Measurements from ENCODE around the gene SLC12A8. TPM values are rescaled to one million over a fixed set of nuclear protein-coding genes. Genes with fewer than 3 reads are reported as not detected.

The SLC12A8 gene
- total and polyA plus RNA-seq, 4 donors, result 1.1 to 2.6 (median 1.4) TPM; not detected in 1

DNA sequence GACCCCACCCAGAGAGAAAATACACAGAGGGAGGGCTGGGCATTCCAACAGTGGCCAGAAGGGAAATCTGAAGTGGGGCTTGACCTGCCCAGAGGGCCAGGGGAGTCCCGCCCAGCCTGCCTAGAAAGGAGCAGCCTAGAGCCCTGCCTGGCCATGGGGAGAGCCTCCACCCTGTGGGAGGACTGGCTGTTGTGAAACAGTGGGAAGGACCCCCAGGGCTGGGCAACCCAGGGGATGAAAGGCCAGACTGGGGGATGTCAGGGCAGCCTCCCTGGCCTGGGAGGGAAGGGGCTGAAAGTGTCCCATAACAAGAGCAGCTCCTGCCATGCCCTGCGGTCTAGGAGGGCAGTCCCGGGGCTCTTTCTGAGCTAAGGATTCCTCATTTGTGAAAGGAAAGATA, 69.0 kb downstream of the SLC12A8 start:
- Histone ChIP-seq H3K4me3 (ENCODE audit: low read length in 2 of 2) (no peak overlapping the region), H3K4me1 (ENCODE audit: control insufficient read depth in 1 of 2, insufficient read depth in 2 of 2, low read length in 2 of 2) (peaks cover 3 to 4% of the 10 kb centered on the region in 2 donors), H3K36me3 (ENCODE audit: control insufficient read depth in 1 of 2, insufficient read depth in 2 of 2, low read length in 1 of 2) (no peaks in the 10 kb centered on the region), H3K9me3 (ENCODE audit: control insufficient read depth, low read length) (no peaks in the 10 kb centered on the region), H3K27ac (ENCODE audit: low read depth in 1 of 2, low read length in 2 of 2) (no peak overlapping the region), H3K27me3 (ENCODE audit: control insufficient read depth in 1 of 2, insufficient read depth in 2 of 2, low read length in 1 of 2) (no peaks in the 10 kb centered on the region)
- no peak for ATAC-seq (ENCODE audit: low FRiP score)
- intact Hi-C loops (cut with DNase I), result loop anchor here (2.0 to 5.0 kb wide), 2 partner anchors 87 to 96 kb away; no protein-coding TSS in a partner anchor
- no peak for DNase-seq
- WGBS, 2 donors, result 95 to 98% methylated on average over 3 of the region's 3 CpGs

DNA sequence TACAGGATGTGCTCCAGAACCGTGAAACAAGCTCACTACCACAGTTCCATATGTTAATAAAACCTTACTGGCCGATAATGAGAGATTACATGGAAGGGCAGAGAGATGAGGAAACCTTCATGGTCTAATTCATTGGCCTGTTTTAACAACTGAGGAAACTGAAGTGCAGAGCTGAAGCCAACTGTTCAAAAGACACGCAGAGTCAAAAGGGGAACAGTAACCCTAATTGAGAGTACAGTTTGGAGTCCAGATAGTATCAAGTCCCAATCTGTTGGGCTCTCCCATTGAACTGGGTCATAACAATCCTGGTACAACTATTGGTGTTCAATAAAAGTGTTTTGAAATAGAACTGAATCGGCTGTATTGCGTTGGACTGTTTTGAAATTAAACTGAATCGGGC, 69.6 kb downstream of the SLC12A8 start:
- DNase-seq (no peak), ATAC-seq (ENCODE audit: low FRiP score) (no peak)
- peaks cover 3 to 4% of the 10 kb centered on the region in 2 donors for H3K4me1 ChIP-seq (ENCODE audit: control insufficient read depth in 1 of 2, insufficient read depth in 2 of 2, low read length in 2 of 2)
- H3K4me3 ChIP-seq (ENCODE audit: low read length in 2 of 2), result no peak overlapping the region
- H3K27me3 ChIP-seq (ENCODE audit: control insufficient read depth in 1 of 2, insufficient read depth in 2 of 2, low read length in 1 of 2), result no peaks in the 10 kb centered on the region
- no peaks in the 10 kb centered on the region for H3K36me3 ChIP-seq (ENCODE audit: control insufficient read depth in 1 of 2, insufficient read depth in 2 of 2, low read length in 1 of 2)
- WGBS, 2 donors, result 83 to 88% methylated on average over 6 of the region's 6 CpGs
- no peaks in the 10 kb centered on the region for H3K9me3 ChIP-seq (ENCODE audit: control insufficient read depth, low read length)
- H3K27ac ChIP-seq (ENCODE audit: low read depth in 1 of 2, low read length in 2 of 2), result no peak overlapping the region
- intact Hi-C loops (cut with DNase I), result loop anchor here (2.0 to 5.0 kb wide), 2 partner anchors 86 to 96 kb away; no protein-coding TSS in a partner anchor

DNA sequence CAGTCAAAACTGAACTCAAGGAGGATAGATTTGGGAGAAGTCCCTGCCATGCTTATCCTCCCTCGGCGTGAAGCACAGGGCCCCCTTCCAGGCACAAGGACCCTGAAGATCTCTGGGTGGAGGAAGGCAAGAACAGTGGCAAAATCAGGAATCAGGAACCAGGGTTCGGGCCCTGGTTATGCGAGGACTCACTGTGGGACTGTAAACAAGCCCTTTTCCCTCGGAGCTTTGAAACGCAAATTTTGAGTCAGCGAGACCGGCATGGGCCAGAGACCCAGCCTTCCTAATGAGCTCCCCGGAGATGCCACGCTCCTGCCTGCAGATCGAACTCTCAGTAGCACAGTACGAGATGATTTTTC, 70.1 kb downstream of the SLC12A8 start:
- WGBS, 2 donors, result 95 to 97% methylated on average over 12 of the region's 12 CpGs
- no peak overlapping the region for H3K27ac ChIP-seq (ENCODE audit: low read depth in 1 of 2, low read length in 2 of 2)

DNA sequence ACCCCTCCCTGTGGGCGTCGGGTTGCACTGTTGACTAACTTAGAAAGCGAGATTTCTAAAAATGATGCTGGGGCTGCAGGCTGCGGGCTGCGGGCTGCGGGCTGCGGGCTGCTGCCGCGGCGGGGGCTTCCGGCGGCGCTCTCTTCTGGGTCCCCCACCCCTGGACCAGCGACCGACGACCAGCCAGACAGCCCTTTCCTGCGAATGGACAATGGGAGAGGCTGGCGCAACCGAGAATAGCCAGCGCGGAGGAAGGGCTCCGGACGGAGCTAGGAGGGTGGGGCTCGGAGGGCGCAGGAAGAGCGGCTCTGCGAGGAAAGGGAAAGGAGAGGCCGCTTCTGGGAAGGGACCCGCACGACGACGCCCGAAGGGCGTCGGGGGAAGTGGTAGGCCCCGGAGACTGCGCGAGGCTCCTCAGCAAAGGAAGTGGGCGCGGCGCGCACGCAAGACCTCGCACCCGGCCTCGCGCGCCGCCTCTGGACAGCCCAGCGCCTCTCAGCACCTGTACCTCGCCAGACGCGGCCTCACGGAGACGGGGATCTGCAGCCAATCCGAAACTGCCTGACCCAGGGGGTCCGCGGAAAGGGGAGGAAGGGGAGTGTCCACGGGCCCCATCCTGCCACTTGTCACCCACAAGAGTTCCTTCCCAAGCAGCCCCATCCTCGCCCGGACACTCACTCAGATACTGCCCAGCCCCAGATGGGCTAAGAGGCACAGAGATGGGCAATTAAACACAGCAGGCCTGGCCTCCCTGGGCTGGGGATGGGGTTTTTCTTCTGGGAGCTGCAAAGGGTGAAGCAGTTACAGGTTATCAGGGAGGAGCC, 70.7 kb downstream of the SLC12A8 start:
- WGBS, 2 donors, result 4 to 7% methylated on average over 59 to 61 of the region's 61 CpGs
- intact Hi-C loops (cut with DNase I), result loop anchor here (2.0 to 5.0 kb wide), 2 partner anchors 85 to 95 kb away; no protein-coding TSS in a partner anchor
- no peak overlapping the region for H3K27ac ChIP-seq (ENCODE audit: low read depth in 1 of 2, low read length in 2 of 2)
- no peaks in the 10 kb centered on the region for H3K36me3 ChIP-seq (ENCODE audit: control insufficient read depth in 1 of 2, insufficient read depth in 2 of 2, low read length in 1 of 2)
- H3K4me1 ChIP-seq (ENCODE audit: control insufficient read depth in 1 of 2, insufficient read depth in 2 of 2, low read length in 2 of 2), result peaks cover 3 to 4% of the 10 kb centered on the region in 2 donors
- peak; percentile 87 to 90 for DNase-seq
- H3K27me3 ChIP-seq (ENCODE audit: control insufficient read depth in 1 of 2, insufficient read depth in 2 of 2, low read length in 1 of 2), result no peaks in the 10 kb centered on the region
- peak overlapping the region; percentile 2 to 18 for H3K4me3 ChIP-seq (ENCODE audit: low read length in 2 of 2)
- ATAC-seq (ENCODE audit: low FRiP score), result peak; percentile 64
- no peaks in the 10 kb centered on the region for H3K9me3 ChIP-seq (ENCODE audit: control insufficient read depth, low read length)

More for the DNA sequence above, 70.1 kb downstream of the SLC12A8 start:
- ATAC-seq (ENCODE audit: low FRiP score) (no peak), DNase-seq (no peak)
- H3K27me3 ChIP-seq (ENCODE audit: control insufficient read depth in 1 of 2, insufficient read depth in 2 of 2, low read length in 1 of 2), result no peaks in the 10 kb centered on the region
- intact Hi-C loops (cut with DNase I), result loop anchor here (2.0 to 5.0 kb wide), 2 partner anchors 86 to 95 kb away; no protein-coding TSS in a partner anchor
- no peak overlapping the region for H3K4me3 ChIP-seq (ENCODE audit: low read length in 2 of 2)
- H3K36me3 ChIP-seq (ENCODE audit: control insufficient read depth in 1 of 2, insufficient read depth in 2 of 2, low read length in 1 of 2), result no peaks in the 10 kb centered on the region
- H3K4me1 ChIP-seq (ENCODE audit: control insufficient read depth in 1 of 2, insufficient read depth in 2 of 2, low read length in 2 of 2), result peaks cover 3 to 4% of the 10 kb centered on the region in 2 donors
- no peaks in the 10 kb centered on the region for H3K9me3 ChIP-seq (ENCODE audit: control insufficient read depth, low read length)

DNA sequence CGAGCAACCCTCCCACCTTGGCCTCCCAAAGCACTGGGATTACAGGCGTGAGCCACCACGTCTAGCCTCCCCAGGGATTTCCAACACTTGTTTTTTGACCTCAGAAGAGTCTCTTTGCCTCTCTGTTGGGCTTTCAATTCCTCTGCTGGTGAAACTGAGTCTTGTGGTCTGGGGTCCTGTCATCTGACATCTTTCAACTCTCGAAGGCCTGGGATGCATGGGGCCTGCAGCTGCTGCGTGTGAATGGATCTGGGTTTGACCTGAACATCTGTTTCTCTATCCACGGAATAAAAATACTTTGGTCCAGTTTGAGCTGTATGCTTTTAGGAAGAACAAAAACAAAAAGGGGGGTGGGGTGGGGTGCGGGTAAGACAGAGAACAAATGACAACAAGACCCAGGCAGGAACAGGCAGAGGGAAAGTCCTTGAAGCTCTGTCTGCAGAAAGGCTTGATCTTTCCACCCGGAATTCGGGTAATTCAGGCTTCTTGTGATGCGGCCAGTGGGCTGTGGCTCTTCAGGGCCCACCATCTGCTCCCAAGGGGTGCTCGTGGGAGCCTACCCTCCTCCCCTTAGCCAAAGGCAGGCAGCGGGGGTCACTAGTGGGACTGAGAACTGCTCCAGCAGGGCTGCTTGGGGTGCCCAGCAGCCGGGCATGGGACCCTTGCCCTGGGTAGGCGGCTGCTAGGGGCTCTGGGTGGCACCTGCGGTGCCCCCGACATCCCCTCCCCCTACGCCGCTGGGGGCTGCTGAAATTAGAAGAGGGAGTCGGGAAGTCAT, 71.5 kb downstream of the SLC12A8 start:
- intact Hi-C loops (cut with DNase I), result loop anchor here in 1 of 2 donors (5.0 kb wide), 1 partner anchor 94 kb away; no protein-coding TSS in a partner anchor
- no peak for ATAC-seq (ENCODE audit: low FRiP score)
- WGBS, 2 donors, result 52 to 56% methylated on average over 19 of the region's 19 CpGs

DNA sequence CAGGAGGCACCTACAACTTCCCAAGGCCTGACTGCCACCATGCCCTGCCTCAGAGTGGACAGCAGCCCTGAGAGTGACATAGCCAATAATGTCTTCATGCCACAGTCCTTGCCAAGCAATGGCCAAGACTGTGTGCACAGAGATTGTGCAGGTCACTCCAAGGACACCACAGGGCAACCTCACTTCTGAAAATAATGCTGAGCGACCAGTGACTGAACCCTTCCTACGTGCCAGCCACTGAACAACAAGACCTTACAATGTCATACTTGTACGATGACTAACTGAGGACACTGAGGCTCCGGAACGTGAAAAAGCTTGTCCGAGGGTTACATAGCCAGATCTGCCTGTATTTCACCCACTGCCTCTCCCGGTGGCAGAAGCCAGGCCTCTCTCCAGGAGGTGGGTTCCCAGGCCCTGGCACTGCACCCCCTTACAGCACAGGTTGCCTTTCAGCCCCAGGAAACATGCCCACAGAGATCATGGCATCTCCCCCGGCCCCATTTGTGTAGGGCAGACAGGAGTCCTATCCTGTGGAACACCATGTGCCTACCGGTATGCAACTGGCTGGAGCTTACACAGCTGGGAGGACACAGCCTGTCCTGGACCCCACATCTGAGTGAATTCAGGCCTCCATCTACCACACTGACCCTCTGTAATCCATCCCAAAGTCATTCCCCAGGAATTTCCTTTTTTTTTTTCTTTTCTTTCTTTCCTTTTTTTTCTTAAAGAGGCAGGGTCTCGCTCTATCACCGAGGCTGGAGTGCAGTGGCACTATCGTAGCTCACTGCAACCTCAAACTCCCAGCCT, 72.3 kb downstream of the SLC12A8 start:
- intact Hi-C loops (cut with DNase I), result loop anchor here in 1 of 2 donors (5.0 kb wide), 1 partner anchor 93 kb away; no protein-coding TSS in a partner anchor
- peak in 1 of 2 donors; percentile 78 for DNase-seq
- Histone ChIP-seq H3K4me1 (ENCODE audit: control insufficient read depth in 1 of 2, insufficient read depth in 2 of 2, low read length in 2 of 2) (peaks cover 3 to 4% of the 10 kb centered on the region in 2 donors), H3K27me3 (ENCODE audit: control insufficient read depth in 1 of 2, insufficient read depth in 2 of 2, low read length in 1 of 2) (no peaks in the 10 kb centered on the region), H3K36me3 (ENCODE audit: control insufficient read depth in 1 of 2, insufficient read depth in 2 of 2, low read length in 1 of 2) (no peaks in the 10 kb centered on the region), H3K27ac (ENCODE audit: low read depth in 1 of 2, low read length in 2 of 2) (peak overlapping the region in 1 of 2 donors; percentile 94), H3K9me3 (ENCODE audit: control insufficient read depth, low read length) (no peaks in the 10 kb centered on the region), H3K4me3 (ENCODE audit: low read length in 2 of 2) (no peak overlapping the region)
- 36 to 43% methylated on average over 12 of the region's 12 CpGs for WGBS, 2 donors
- peak; percentile 3 for ATAC-seq (ENCODE audit: low FRiP score)

More for the DNA sequence above, 71.5 kb downstream of the SLC12A8 start:
- Histone ChIP-seq H3K4me3 (ENCODE audit: low read length in 2 of 2) (peak overlapping the region in 1 of 2 donors; percentile 18), H3K36me3 (ENCODE audit: control insufficient read depth in 1 of 2, insufficient read depth in 2 of 2, low read length in 1 of 2) (no peaks in the 10 kb centered on the region), H3K9me3 (ENCODE audit: control insufficient read depth, low read length) (no peaks in the 10 kb centered on the region), H3K27ac (ENCODE audit: low read depth in 1 of 2, low read length in 2 of 2) (peak overlapping the region in 1 of 2 donors; percentile 94), H3K4me1 (ENCODE audit: control insufficient read depth in 1 of 2, insufficient read depth in 2 of 2, low read length in 2 of 2) (peaks cover 3 to 4% of the 10 kb centered on the region in 2 donors), H3K27me3 (ENCODE audit: control insufficient read depth in 1 of 2, insufficient read depth in 2 of 2, low read length in 1 of 2) (no peaks in the 10 kb centered on the region)
- no peak for DNase-seq

DNA sequence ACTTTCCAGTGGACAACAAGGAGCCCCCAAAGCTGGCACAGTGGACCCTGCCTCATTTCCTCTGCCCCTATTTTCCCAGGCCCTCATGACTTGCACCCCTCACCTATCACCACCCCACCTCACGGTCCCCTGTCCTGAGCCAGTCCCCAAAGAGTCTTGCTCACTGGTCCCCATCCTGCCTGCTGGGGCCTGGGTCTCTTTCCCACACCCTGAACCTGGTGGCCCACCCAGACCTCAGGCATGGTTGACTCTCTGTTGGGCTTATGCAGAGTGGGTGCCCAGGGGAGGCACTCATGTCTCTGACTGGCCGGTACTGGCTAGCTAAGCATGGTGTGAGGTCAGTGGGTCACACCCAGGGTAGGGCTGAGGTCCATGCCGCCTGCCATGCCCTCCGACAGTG, 73.2 kb downstream of the SLC12A8 start:
- 96 to 98% methylated on average over 4 of the region's 4 CpGs for WGBS, 2 donors
- H3K27me3 ChIP-seq (ENCODE audit: control insufficient read depth in 1 of 2, insufficient read depth in 2 of 2, low read length in 1 of 2), result no peaks in the 10 kb centered on the region
- H3K4me3 ChIP-seq (ENCODE audit: low read length in 2 of 2), result no peak overlapping the region
- ATAC-seq (ENCODE audit: low FRiP score) (no peak), DNase-seq (peak in 1 of 2 donors; percentile 45)
- no peaks in the 10 kb centered on the region for H3K36me3 ChIP-seq (ENCODE audit: control insufficient read depth in 1 of 2, insufficient read depth in 2 of 2, low read length in 1 of 2)
- H3K4me1 ChIP-seq (ENCODE audit: control insufficient read depth in 1 of 2, insufficient read depth in 2 of 2, low read length in 2 of 2), result peaks cover 3 to 4% of the 10 kb centered on the region in 2 donors
- H3K27ac ChIP-seq (ENCODE audit: low read depth in 1 of 2, low read length in 2 of 2), result peak overlapping the region in 1 of 2 donors; percentile 77
- no peaks in the 10 kb centered on the region for H3K9me3 ChIP-seq (ENCODE audit: control insufficient read depth, low read length)
- intact Hi-C loops (cut with DNase I), result no loop called here
